Measurements from ENCODE around the gene CDCA3.

Gene CDCA3

GRCh38 chr12:6840330-6840729 is 10.8 kb downstream of the CDCA3 start:
- H3K27me3 ChIP-seq (ENCODE audit: low read depth) = no peaks in the 10 kb centered on the region
- in situ Hi-C loops (cut with MboI; ENCODE audit: low sequenced_read_pairs) = no loop called here
- H3K36me3 ChIP-seq (replicated peaks) = peaks cover 92% of the 10 kb centered on the region
- DNase-seq (ENCODE audit: low spot score in 2 of 2) = no peak
- no peaks in the 10 kb centered on the region for H3K4me1 ChIP-seq
- no peaks in the 10 kb centered on the region for H3K9me3 ChIP-seq
- H3K4me3 ChIP-seq = no peak overlapping the region

DNA sequence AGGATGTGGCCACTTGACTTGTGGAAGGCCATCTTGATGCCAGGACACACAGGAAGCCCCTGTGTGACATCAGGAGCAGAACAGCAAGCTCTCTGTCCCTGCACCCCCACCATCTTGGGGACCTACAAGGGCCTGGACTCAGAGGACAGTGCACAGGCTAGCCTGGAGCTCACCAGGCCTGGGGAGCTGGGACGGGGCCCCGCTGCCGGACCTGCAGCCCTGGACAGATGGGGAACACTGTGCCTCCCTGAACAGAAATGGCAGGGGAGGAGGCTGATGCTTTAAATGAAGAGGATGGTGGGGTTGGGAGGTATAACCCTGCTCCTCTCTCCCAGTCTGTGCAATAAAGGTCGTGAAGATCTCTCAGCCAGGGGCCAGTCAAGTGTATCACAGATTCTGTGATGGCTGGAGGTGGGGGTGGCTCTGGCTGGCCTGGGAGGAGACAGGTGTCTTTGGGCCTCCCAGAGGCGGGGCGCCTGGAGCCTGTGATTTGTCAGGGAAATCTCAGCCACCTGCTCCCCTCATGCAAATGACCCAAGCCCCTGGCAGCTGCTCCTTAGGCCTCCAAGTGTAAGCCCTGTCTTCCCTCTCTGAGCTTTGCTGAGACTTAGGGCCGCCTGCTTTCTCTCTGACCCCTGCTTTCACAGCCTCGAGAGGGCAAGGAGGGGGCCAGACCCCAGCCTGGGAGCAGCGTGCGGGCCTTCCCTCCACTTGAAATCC is 11.4 kb downstream of the CDCA3 start:
- peaks cover 90% of the 10 kb centered on the region for H3K36me3 ChIP-seq (replicated peaks)
- H3K9me3 ChIP-seq = no peaks in the 10 kb centered on the region
- no peak for DNase-seq (ENCODE audit: low spot score in 2 of 2)
- in situ Hi-C loops (cut with MboI; ENCODE audit: low sequenced_read_pairs) = no loop called here
- H3K4me3 ChIP-seq = no peak overlapping the region
- H3K4me1 ChIP-seq = no peaks in the 10 kb centered on the region
- H3K27me3 ChIP-seq (ENCODE audit: low read depth) = no peaks in the 10 kb centered on the region

DNA sequence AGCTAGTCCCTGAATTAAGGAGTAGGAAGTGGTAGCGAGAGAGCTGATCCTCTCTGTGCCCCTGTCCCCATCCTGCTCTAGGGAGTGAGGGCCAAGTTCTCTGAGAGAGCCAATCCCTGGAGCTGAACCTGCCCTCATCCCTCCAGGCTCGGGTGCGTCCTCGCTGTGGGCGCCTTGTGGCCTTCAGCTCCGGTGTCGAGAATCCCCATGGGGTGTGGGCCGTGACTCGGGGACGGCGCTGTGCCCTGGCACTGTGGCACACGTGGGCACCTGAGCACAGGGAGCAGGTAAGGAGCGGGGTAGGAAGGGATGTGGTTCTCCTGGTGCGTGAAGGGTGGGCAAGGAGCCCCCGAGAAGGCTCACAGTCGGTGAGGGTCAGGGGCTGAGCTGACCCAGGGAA is 12.2 kb downstream of the CDCA3 start:
- in situ Hi-C loops (cut with MboI; ENCODE audit: low sequenced_read_pairs) = no loop called here
- DNase-seq (ENCODE audit: low spot score in 2 of 2) = no peak
- Histone ChIP-seq H3K9me3 (no peaks in the 10 kb centered on the region), H3K4me3 (no peak overlapping the region), H3K36me3 (replicated peaks) (peaks cover 91% of the 10 kb centered on the region), H3K27me3 (ENCODE audit: low read depth) (no peaks in the 10 kb centered on the region), H3K4me1 (no peaks in the 10 kb centered on the region)

GRCh38 chr12:6837370-6838060 is 13.6 kb downstream of the CDCA3 start:
- Histone ChIP-seq H3K4me1 (no peaks in the 10 kb centered on the region), H3K36me3 (replicated peaks) (peaks cover 89% of the 10 kb centered on the region), H3K9me3 (no peaks in the 10 kb centered on the region), H3K27me3 (ENCODE audit: low read depth) (no peaks in the 10 kb centered on the region), H3K4me3 (no peak overlapping the region)
- in situ Hi-C loops (cut with MboI; ENCODE audit: low sequenced_read_pairs) = no loop called here
- DNase-seq (ENCODE audit: low spot score in 2 of 2) = no peak

- Histone ChIP-seq H3K36me3 (replicated peaks) (peaks cover 87% of the 10 kb centered on the region), H3K9me3 (no peaks in the 10 kb centered on the region), H3K27me3 (ENCODE audit: low read depth) (no peaks in the 10 kb centered on the region), H3K4me3 (no peak overlapping the region), H3K4me1 (no peaks in the 10 kb centered on the region)
- in situ Hi-C loops (cut with MboI; ENCODE audit: low sequenced_read_pairs) = no loop called here
- no peak for DNase-seq (ENCODE audit: low spot score in 2 of 2)
Observed at GRCh38 chr12:6836851-6837250, 14.2 kb downstream of the CDCA3 start.

DNA sequence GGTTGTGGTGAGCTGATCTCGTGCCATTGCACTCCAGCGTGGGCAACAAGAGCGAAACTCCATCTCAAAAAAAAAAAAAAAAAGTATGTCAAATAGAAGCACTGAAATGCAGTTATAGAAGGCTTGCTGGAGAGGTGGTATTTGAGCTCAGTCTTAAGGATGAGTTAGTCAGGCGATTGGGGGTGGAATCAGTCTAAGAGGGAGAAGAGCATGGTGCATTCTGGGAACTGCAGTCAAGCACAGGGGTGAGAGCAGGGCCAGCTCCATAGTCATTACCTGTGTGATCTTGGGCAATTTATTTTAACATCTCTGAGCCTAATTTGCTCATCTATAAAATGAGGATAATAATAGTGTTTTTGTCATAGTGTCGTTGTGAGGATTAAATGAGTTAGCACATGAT is 16.2 kb downstream of the CDCA3 start:
- H3K4me1 ChIP-seq = peaks cover 3% of the 10 kb centered on the region
- no peaks in the 10 kb centered on the region for H3K27me3 ChIP-seq (ENCODE audit: low read depth)
- no peaks in the 10 kb centered on the region for H3K9me3 ChIP-seq
- no peak overlapping the region for H3K4me3 ChIP-seq
- peaks cover 91% of the 10 kb centered on the region for H3K36me3 ChIP-seq (replicated peaks)
- in situ Hi-C loops (cut with MboI; ENCODE audit: low sequenced_read_pairs) = no loop called here
- DNase-seq (ENCODE audit: low spot score in 2 of 2) = no peak

DNA sequence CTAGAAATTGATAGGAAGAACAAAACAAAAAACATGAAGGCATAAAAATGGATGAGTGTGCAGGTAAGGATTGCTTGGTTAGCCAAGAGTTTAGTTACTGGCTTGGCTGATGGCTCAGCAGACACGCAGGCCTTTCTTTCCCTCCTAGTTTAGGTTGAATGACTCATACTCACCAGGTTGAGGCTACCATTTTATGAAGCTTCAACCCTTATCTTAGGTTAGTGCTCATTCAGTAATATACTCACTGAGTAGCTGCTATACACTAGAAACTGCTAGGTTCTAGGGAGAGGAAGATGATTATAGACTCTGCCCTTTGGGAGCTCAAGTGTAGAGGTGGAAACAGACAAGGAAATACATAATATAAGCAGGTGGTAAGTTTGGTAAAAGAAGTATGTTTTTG is 16.8 kb downstream of the CDCA3 start:
- H3K4me1 ChIP-seq = peaks cover 6% of the 10 kb centered on the region

DNA sequence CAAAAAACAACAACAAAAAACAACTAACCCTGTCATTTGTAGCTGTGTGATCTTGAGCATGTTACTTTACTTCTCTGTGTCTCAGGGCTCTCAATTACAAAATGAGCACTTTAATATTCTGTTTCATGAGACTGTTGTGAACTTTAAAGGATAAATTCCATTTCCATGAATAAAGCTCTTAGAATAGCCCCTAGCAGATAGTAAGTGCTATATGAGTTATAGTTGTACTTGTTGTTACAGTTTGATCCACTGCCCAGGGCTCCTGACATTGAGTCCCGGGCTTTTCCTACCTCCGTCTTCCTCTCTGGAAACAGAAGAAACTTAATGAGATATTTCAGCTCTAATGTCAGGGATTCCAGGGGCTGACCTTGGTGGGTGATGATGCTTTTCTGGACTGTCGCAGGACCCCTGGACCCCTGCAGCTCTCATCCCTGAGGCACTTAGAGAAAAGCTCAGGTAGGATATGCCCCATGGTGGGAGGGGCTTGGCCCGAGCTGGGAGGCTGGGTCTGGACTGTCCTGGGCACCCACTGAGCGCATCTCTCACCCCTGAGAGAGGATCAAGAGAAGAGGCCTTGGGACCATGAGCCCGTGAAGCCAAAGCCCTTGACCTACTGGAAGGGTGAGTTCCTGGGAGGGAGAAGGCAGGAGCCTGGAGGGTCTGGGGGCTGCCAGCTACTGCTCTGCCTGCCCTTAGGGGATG is 17.7 kb downstream of the CDCA3 start:
- Histone ChIP-seq H3K36me3 (replicated peaks) (peaks cover 84% of the 10 kb centered on the region), H3K4me3 (no peak overlapping the region), H3K4me1 (peaks cover 6% of the 10 kb centered on the region), H3K9me3 (no peaks in the 10 kb centered on the region), H3K27me3 (ENCODE audit: low read depth) (no peaks in the 10 kb centered on the region)
- no peak for DNase-seq (ENCODE audit: low spot score in 2 of 2)
- in situ Hi-C loops (cut with MboI; ENCODE audit: low sequenced_read_pairs) = no loop called here

More for the DNA sequence above, 16.8 kb downstream of the CDCA3 start:
- DNase-seq (ENCODE audit: low spot score in 2 of 2) = no peak
- Histone ChIP-seq H3K27me3 (ENCODE audit: low read depth) (no peaks in the 10 kb centered on the region), H3K36me3 (replicated peaks) (peaks cover 90% of the 10 kb centered on the region), H3K4me3 (no peak overlapping the region), H3K9me3 (no peaks in the 10 kb centered on the region)
- in situ Hi-C loops (cut with MboI; ENCODE audit: low sequenced_read_pairs) = no loop called here

GRCh38 chr12:6832125-6832524 is 19.0 kb downstream of the CDCA3 start:
- Histone ChIP-seq H3K4me1 (peaks cover 11% of the 10 kb centered on the region), H3K4me3 (no peak overlapping the region), H3K27me3 (ENCODE audit: low read depth) (no peaks in the 10 kb centered on the region), H3K9me3 (no peaks in the 10 kb centered on the region), H3K36me3 (replicated peaks) (peaks cover 71% of the 10 kb centered on the region)
- DNase-seq (ENCODE audit: low spot score in 2 of 2) = no peak
- in situ Hi-C loops (cut with MboI; ENCODE audit: low sequenced_read_pairs) = no loop called here

DNA sequence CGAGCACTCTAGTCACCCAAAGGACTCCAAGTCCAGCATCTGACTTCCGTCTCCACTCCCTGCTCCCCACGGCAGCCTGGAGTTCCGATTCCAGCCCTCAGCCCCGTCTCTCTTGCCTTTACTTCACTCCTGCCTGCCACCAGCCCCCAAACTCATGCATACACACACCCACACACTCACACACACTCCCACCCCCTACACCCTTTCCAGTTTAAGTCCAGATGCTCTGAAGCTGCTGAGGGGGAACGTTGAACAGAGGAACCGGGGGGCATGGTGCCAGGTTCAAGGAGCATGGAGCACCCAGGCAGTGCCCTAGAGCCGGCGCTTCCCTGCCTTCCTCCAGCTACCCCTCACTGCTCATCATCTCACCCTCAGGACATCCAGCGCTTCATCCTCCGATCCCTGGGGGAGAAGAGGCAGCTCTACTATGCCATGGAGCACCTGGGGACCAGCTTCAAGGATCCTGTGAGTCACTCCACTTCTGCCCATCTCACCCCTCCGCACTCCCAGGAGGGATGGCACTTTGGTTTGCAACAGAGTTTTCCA is 19.6 kb downstream of the CDCA3 start:
- Histone ChIP-seq H3K4me1 (peaks cover 12% of the 10 kb centered on the region), H3K27me3 (ENCODE audit: low read depth) (no peaks in the 10 kb centered on the region), H3K9me3 (no peaks in the 10 kb centered on the region), H3K36me3 (replicated peaks) (peaks cover 65% of the 10 kb centered on the region), H3K4me3 (no peak overlapping the region)
- in situ Hi-C loops (cut with MboI; ENCODE audit: low sequenced_read_pairs) = no loop called here
- DNase-seq (ENCODE audit: low spot score in 2 of 2) = no peak

- no peak for DNase-seq (ENCODE audit: low spot score in 2 of 2)
- H3K36me3 ChIP-seq (replicated peaks) = peaks cover 60% of the 10 kb centered on the region
- no peaks in the 10 kb centered on the region for H3K27me3 ChIP-seq (ENCODE audit: low read depth)
- H3K4me3 ChIP-seq = no peak overlapping the region
- no peaks in the 10 kb centered on the region for H3K9me3 ChIP-seq
- peaks cover 12% of the 10 kb centered on the region for H3K4me1 ChIP-seq
- in situ Hi-C loops (cut with MboI; ENCODE audit: low sequenced_read_pairs) = no loop called here
Observed at GRCh38 chr12:6830999-6831398, 20.1 kb downstream of the CDCA3 start.

GRCh38 chr12:6830286-6830890 is 20.7 kb downstream of the CDCA3 start:
- in situ Hi-C loops (cut with MboI; ENCODE audit: low sequenced_read_pairs) = no loop called here
- H3K36me3 ChIP-seq (replicated peaks) = peaks cover 56% of the 10 kb centered on the region
- peaks cover 12% of the 10 kb centered on the region for H3K4me1 ChIP-seq
- no peak for DNase-seq (ENCODE audit: low spot score in 2 of 2)
- no peaks in the 10 kb centered on the region for H3K27me3 ChIP-seq (ENCODE audit: low read depth)
- H3K9me3 ChIP-seq = no peaks in the 10 kb centered on the region
- peak overlapping the region; percentile 93 for H3K4me3 ChIP-seq

GRCh38 chr12:6829536-6830220 is 21.4 kb downstream of the CDCA3 start:
- Histone ChIP-seq H3K27me3 (ENCODE audit: low read depth) (no peaks in the 10 kb centered on the region), H3K4me3 (peak overlapping the region; percentile 93), H3K36me3 (replicated peaks) (peaks cover 51% of the 10 kb centered on the region), H3K9me3 (no peaks in the 10 kb centered on the region), H3K4me1 (peaks cover 12% of the 10 kb centered on the region)
- peak; percentile 37 to 77 for DNase-seq (ENCODE audit: low spot score in 2 of 2)
- in situ Hi-C loops (cut with MboI; ENCODE audit: low sequenced_read_pairs) = loop anchor here (5.0 kb wide), 1 partner anchor 77 kb away; the partner anchor contains the start of gene MLF2

Measured in HAP-1 (cell line).